HUDEP-2 (cell line): ENCODE results near the gene UNKL.

Experiments used
- DNase-seq, 76 experiments: peaks; one replicate each; lab custom pipeline; 2025; ENCODE audit not compliant: unreplicated experiment in 76 of 76; lab: John Stamatoyannopoulos, UW

The UNKL gene

DNA sequence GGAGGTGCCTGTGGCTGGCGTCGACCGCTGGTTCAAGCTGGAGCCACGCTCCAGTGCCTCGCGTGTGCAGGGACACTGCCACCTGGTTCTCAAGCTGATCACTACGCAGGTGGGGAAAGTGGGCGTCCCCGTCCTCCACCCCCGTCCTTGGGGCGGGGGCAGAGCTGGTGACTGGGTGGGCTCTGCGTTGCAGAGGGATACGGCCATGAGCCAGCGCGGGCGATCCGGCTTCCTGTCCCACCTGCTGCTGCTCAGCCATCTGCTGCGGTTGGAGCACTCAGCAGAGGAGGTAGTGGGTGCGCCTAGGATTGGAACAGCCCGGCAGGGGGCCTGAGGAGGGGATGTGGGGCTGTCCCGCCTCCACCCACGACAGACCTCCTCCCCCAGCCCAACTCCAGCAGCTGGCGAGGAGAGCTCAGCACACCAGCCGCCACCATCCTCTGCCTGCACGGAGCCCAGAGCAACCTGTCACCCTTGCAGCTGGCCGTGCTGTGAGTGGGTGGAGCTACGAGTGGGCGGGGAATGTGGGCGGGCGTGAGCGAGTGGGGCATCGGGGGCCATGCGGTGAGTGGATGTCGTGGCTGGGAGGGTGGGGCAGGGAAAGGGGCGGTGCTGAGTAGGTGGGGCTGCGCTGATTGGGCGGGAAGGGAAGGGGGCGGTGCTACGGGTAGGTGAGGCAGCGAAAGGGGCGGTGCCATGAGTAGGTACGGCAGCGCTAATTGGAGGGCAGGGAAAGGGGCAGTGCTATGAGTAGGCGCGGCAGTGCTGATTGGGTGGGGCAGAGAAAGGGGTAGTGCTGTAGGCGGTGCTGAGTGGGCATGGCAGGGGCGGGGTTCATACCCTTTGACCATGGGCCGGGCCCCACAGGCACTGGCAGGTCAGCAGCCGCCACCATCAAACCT lies 71.7 kb downstream of the UNKL start:
- peak in 75 of 76 experiments; percentile 61 to 99 (median 97) for DNase-seq

DNA sequence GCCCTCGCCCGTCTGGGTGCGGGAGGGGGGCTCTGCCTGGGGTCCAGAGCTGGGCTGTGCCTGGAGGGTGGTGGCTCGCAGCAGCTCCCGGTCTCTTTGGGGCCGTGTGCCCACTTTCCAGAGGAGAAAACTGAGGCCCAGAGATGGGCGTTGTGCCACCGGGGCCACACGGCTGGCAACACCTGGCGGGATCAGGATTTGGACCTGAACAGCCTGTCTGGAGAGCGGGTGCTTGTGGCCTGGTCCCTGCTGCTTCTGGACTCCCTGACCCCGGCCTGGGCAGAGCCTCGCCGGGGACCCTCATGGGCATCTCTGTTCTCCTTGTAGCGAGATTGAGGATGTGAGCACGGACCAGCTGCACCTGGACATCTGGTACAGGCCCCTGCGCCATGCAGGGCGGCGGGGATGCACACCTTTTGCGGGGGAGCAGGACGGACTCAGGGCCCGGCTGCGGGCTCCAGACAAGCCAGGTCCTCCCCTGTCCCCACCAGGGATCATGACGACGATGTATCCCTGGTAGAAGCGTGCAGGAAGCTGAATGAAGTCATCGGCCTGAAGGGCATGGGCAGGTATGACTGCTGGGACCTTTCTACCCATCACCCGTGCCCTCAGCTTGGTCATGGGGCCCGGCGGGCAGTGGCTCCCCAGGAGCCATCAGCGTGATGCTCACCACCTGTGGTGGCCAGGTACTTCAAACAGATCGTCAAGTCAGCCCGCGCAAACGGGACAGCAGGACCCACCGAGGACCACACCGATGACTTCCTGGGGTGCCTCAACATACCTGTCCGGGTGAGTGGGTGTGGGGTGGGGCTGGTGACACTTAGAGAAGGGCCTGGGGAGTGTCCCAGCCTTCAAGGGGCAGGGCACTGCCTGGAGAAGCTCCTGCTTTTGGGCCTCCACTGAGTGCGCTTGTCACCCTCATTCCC lies 72.7 kb downstream of the UNKL start:
- no peak for DNase-seq

DNA sequence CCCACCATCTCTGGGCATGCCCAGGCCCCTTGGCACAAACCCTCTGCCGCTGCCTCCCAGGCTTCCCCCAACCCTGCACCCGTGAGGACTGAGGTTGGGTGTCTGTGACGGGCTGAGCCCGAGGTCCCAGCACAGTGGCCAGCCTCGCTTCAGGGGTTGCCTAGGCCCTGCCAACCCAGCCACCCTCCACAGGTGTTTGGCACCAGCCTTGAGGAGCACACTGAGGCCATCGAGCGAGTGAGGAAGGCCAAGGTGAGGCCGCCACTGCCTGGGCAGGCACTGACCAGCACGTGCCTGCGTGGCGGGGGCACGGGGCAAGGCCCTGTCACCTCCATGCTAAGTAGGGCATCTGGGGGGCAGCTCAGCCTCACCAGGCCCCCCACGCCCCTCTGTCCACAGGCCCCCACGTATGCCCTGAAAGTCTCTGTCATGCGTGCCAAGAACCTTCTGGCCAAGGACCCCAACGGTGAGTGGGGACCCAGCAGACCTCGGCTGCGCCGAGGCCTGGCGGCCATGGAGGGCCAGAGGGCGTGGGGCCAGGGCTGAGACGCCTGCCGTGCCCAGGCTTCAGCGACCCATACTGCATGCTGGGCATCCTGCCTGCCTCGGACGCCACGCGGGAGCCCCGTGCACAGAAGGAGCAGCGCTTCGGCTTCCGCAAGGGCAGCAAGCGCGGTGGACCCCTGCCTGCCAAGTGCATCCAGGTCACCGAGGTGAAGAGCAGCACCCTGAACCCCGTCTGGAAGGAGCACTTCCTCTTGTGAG lies 73.6 kb downstream of the UNKL start:
- no peak for DNase-seq

DNA sequence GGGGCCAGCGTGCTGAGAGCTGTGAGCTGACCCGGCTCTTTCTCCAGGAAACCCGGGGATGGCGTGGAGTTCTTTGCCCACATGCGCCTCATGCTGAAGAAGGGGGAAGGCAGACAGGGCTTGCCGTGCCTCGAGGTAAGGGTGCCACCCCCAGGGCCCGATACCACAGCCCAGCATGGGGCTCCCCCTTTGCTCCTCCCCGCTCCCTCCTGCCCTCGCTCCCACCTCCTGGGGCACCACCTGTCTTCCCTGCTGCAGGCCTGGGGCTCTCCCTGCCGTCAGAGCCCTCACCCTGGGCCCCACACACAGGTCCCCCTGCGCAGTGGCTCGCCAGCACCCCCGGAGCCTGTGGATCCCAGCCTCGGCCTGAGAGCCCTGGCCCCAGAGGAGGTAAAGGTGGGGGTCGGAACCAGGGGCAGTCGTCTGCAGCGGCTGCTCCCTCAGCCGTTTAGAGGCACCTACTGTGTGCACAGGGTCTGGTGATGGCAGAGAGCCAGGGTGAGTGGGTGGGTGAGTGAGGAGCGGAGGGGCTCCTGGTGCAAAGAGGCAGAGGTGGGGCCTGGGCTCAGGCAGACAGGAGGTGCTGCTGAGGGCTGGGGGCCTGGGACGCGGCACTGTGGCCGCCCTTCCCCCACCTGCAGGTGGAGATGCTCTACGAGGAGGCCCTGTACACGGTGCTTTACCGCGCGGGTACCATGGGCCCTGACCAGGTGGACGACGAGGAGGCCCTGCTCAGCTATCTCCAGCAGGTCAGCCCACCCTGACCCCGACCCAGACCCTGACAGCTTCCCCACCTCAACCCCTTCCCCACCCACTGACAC lies 75.4 kb downstream of the UNKL start:
- no peak for DNase-seq

DNA sequence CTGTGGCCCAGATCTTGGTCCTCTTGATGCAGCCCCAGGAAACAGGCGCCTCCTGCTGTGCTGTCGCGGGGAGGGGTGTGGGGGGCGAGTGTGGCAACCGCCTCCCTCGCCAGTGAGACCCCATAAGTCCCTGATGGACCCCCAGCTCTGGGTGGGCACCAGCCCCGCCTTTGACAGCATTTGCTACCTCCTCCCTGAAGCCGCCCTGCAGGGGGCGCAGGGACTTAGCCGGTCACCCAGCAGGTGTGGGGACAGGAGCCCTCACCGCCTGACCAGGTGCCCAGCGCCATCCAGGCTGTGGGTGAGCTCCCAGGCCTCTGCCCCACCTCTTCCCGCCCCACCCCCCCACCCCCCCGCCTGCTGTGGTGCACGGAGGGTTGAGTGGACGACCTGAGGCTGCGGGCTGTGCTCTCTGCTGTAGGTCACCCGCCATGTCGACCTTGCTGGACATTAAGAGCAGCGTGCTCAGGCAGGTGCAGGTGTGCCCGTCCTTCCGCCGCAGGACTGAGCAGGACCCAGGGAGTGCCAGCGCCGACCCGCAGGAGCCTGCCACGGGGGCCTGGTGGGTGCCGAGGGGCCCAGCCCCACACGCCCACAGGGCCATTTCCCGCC lies 76.3 kb downstream of the UNKL start:
- DNase-seq: peak in 10 of 76 experiments; percentile 3 to 26 (median 19)

DNA sequence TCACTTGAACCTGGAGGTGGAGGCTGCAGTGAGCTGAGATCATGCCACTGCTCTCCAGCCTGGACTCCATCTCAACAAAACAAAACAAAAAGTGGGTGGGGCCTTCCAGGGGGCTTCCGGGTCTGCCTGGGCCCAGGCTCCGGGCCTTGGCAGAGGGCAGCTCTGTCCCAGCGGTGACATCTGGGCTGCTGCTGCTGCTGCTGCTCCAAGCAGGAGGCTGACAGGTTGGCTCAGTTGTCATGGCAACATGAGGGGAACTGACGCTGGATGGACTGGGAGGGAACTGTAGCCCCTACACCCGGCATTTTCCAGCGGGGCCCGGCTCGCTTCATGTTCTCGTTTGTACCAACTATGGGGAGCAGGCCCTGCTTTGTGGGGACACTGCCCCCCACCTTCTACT lies 77.0 kb downstream of the UNKL start:
- no peak for DNase-seq

DNA sequence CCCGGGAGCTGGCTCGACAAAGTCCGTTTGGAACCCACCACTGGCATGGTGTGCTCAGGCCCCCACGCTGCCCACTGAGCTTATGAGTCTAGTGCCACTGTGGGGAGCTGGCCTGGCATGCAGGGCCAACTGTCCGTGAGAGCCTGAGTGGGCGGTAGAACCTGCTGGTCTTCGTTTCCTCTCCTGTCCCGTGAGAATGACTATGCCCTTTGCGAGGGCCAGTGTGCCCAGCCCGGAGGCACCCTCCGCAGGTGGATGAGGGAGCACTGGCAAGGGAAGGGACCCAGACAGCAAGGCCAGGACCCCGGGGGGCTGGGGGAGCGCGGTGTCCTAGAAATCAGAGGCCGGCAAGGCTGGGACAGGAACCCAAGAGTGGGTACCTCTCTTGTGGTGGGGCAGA lies 77.9 kb downstream of the UNKL start:
- no peak for DNase-seq

DNA sequence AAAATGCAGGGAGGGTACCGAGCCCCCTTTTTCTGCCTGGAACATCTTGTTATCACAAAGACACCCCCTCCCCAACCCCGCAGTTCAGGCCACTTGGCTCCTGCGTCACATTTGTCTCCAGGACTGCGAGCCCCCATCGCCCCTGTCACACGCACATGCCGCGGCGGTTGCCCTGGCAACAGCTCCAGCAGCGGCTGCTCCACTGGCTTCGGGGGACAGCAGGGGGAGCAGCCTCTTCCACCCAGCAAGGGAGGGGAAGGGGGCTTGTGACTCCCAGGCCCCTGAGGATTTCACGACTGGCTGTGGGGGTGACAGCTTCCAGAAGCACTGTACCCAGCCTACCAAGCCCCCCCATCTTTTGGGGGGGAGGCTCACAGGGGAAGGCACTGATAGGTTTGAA lies 78.5 kb downstream of the UNKL start:
- DNase-seq: no peak

DNA sequence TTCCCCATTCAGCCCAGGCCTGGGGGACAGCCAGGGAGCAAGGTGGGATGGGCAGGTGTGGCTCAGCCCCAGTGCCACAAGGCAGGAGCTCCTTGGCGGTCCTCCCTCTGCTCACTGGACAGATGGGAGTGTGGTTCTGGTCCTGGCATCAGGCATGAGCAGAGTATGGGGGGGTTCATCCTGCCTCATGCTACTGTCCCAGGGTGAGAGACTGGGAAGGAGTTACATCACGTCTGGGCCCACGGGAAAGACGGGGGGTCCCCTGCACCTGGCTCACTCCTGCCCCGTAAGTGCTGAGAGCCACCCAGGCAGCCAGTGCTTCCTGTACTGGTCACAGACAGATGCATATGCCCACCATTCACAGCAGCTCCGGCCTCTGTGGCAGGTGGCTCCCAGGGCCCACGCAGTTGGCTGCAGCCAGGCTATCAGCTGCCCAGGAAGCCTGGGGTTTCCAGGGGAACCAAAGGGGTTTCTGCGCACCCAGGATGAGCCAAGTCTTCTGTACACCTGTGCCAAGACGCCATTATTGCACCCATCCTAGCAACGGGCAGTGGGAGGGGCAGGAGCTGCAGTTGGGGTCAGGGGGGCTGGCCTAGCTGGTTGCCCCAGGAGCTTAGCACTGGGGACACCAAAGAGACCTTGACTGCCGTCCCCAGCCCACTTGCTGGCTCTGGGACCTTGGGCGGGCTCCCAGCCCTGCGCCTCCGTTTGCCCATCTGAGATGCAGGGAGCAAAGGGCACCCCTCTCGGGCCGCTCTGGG lies 79.1 kb downstream of the UNKL start:
- no peak for DNase-seq

DNA sequence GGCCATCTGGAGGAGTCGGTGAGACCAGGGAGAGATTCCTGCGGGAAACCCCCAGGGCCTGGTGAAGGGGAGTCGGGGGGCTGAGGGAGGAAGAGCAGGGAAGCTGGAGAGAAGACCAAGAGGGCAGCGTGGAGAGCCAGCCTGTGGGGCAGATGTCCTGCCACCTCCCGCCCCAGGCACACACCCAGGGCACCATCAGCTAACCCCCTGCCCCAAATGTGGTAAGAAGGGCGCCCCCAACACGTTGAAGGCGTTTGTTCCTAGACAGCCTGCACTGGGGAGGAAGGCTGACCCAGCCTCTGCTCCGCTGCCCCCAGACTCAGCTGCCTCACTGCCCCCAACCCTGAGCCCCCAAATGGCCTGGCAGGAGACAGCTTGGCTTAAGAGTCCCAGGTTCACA lies 79.8 kb downstream of the UNKL start:
- no peak for DNase-seq

DNA sequence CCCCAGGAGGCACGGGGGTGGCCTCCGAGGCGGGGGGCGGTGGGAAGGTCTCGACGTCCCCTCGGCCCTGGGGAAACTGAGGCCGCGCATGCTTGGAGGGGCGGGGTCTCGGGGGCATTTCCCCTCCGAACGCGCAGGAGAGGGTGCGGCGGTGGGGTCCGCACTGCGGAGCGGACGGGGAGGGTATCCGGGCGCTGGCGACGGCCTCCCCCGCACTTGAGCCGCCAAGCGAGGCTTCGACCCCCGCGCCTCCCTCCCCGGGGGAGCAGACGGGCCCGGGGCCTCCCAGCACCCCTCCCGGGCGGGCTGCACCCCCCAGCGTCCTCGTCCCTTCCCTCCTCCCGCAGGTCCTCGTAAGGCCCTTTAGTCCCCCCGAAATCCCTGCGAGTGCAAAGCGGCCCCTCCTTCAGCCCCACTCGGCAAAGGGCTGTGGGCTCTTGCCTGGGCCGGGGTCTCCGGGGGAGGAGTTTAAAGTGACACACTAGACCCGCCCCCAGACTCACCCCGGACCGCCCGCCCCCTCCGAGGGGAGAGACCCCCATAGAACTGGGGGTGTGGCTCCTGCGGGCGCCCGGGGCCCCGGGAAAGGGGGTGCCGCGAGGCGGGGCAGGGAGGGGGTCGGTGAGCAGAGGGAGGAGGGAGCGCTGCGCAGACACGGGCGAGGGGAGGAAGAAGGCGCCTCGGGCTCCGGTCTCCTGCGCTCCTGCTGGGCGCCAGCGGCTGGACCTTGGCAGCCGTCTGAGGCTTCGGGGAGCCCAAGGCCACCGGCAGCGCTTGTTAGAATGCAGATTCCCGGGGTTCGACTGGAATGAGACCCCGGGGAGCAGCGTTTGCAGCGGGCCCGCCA lies 80.4 kb downstream of the UNKL start:
- no peak for DNase-seq

DNA sequence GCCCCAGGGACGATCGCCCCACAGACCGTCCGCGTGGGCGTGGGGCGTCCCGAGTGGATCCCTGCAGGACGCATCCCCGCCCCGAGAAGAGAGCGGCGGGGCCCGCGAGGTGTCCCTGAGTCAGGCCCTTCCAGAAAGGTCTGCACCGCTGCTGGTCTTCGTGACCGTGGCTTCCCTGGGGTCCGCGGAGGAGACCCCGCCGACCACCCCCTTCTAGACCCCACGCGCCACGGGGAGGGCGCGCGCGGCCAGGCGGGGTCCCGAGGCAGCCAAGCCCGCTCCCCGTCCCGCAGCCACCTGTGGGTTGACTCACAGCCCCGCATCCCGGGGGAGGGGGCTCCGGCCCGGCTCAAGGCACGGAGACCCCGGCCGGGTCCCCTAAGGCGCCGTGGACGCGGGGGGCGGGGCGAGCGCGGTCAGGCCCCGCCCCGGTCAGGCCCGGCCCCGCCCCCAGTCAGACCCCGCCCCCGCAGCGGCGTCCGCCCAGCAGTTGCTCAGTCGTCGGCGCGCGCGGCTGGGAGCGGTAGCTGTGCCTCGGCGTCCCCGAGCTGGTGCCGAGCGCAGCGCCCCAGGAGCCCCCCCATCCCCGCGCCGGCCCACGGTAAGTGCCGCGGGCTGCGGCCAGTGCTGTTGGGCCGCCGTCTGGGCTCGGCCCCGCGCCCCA lies 81.2 kb downstream of the UNKL start, which contains the start of gene BAIAP3:
TSS of gene BAIAP3 (plus strand) at position 497 of the 664 bp plus-strand sequence. CDS start 4,905 bp downstream, outside the sequence.
- peak in 25 of 76 experiments; percentile 10 to 58 (median 22) for DNase-seq

DNA sequence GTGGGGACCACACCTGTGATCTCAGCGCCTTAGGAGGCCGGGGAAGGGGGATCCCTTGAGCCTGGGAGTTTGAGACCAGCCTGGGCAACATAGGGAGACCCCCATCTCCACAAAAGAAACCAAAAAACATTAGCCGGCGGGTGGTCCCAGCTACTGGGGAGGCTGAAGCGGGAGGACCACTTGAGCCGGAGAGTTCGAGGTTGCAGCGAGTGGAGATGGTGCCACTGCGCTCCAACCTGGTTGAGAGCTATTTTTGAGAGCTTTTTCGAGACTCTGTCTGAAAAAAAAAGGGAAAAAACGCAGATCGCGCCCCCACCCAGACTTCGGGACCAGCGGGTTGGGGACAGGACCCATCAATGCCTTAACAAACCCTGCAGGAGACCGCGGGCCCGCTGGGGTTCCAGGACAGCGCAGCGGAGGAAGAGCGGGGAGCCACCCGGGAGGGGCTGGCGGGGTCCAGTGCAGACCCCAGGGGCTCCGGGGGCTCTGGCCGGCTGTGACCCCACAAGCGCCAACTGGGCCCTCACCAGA lies 81.8 kb downstream of the UNKL start:
- DNase-seq: no peak

DNA sequence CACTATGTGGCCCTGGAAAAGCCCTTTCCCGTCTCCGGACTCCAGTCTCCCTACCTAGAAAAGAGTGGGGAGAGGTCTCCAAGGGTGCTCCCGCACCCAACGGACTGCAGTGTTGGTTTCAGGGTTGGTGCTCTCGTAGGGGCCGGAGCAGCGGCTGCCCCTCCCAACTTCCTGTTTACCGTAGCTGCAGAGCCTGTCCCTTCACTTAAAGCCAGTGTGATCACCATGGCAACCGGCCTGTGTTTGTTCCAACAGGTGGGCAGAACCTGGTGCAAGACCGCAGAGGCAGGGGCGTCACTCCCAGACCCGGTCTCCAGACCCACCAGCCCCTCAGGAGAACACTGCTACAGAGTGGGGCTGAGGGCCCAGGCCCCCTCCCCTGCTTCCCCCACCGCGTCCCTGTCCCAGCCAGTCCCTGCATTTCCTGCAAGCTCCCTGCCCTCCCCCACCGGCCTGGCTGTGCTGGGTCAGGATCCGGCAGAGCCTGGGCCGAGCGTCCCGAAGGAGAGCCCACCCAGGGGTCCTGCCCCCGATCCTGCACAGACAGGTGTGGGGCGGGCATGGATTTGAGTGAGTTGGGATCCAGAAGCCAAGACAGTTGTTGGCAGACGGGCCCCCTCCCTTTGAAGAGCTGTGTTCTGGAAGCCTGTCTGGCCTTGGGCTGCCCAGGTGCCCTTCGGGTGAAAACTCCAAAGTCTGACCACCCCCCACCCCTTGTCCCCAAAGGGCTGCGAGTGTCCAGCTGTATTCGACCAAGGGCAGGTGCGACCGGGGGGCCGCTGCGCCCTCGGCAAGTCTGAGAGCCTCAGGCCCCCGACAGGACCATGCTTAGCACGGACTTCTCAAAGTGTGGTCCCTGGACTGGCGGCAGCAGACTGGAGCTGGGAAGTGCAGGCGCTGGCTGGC lies 82.5 kb downstream of the UNKL start:
- DNase-seq: peak in 31 of 76 experiments; percentile 9 to 72 (median 40)

DNA sequence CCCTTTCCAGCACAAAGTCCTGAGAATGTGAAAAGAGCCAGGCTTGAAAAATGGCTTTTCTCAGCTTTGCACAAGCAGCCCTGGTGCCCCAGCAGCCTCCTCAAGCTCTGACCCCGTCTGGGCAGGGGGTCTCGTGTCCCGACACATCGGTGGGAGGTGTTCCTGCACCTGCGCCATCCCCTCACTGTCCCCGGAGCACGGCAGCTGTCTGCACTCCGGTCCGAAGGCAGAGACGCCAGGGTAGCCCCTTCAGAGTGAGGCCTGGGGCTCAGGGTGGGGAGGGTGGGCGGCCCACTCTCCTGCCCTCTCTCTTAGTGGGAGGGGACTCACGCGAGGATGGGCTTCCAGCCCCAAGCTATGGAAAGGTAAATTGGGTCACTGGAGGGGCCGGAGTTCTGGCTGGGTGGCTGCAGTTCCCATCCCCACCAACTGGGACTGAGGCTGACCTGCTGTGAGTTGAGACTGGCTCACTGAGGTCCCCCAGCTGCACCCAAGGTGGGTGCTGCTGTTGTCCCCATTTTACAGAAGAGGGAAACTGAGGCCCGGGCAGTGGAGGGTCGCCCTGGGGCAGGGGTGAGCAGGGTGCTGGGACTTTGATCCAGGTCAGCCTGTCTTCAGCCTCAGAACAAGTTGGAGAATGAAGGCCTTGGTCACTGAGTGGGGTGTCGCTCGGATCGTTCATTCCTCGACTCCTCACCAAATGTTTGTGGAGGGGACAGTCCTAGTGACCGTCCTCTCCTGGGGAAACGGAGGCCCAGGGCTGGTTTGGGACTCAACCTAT lies 83.4 kb downstream of the UNKL start:
- no peak for DNase-seq
